SK-N-SH (cell line): ENCODE data around the gene KLHL28.

Source experiments
- CTCF ChIP-seq: fragments of 200-600 bp; sonication (generic); IDR thresholded peaks from 2 replicates; pipeline ENCODE4 v1.6.1; 2017; ENCODE audit warnings: antibody characterized with exemption, mild to moderate bottlenecking, moderate library complexity
- EP300 ChIP-seq, 2 experiments: IDR thresholded peaks; 2 replicates each; pipeline versions ENCODE4 v1.4.0 to v1.6.1; 2012; ENCODE audit warnings: borderline replicate concordance in 1 of 2, low read depth in 1 of 2, low read length in 1 of 2
- EZH2phosphoT487 ChIP-seq: fragments of 200-600 bp; sonication (generic); IDR thresholded peaks from 2 replicates; pipeline ENCODE4 v1.6.1; 2017; ENCODE audit warnings: low read depth, mixed run types, mild to moderate bottlenecking, antibody characterized with exemption, moderate library complexity, borderline replicate concordance
- FOXM1 ChIP-seq: IDR thresholded peaks from 2 replicates; pipeline ENCODE4 v1.4.0; 2012; ENCODE audit warnings: low read depth, mild to moderate bottlenecking
- POLR2AphosphoS5 ChIP-seq: IDR thresholded peaks from 2 replicates; pipeline ENCODE4 v1.6.1; 2012; ENCODE audit warnings: low read depth, low read length
- SIN3A ChIP-seq: IDR thresholded peaks from 2 replicates; pipeline ENCODE4 v1.6.1; 2012; ENCODE audit warnings: low read depth, mild to moderate bottlenecking, low read length, moderate library complexity, borderline replicate concordance
- TAF1 ChIP-seq: IDR thresholded peaks from 2 replicates; pipeline ENCODE4 v1.6.1; 2012; ENCODE audit warnings: low read depth, mild to moderate bottlenecking, low read length, moderate library complexity, borderline replicate concordance
- USF2 ChIP-seq: fragments of 150-350 bp; IDR thresholded peaks from 2 replicates; pipeline ENCODE4 v1.6.1; 2017; ENCODE audit warnings: antibody characterized with exemption, low read length, low read depth, borderline replicate concordance

GRCh38 chr14:44893535-44893934 is 68.2 kb downstream of the KLHL28 start:
- TF ChIP-seq POLR2AphosphoS5 = no peak
- TF ChIP-seq SIN3A = no peak
- no peak for TF ChIP-seq CTCF
- no peak for TF ChIP-seq EP300 (IDR thresholded peaks at IDR 0.05; ENCODE audit: borderline replicate concordance in 1 of 2, low read depth in 1 of 2, low read length in 1 of 2)
- TF ChIP-seq FOXM1 = no peak
- TF ChIP-seq TAF1 = no peak
- TF ChIP-seq USF2 = no peak
- no peak for TF ChIP-seq EZH2phosphoT487
